Fibroblast of peridontal ligament (primary cell): ENCODE measurements around the gene SLC4A11.
"Not testable (repeated sequence)": the region's sequence is repeated elsewhere in the genome, so short reads cannot be mapped to it uniquely, and the experiment has no call there.

ENCODE experiments used
- DNase-seq: peaks from one replicate; pipeline ENCODE4 v3.0.0-alpha.2; 2010; ENCODE audit errors: extremely low read depth

The SLC4A11 gene

DNA sequence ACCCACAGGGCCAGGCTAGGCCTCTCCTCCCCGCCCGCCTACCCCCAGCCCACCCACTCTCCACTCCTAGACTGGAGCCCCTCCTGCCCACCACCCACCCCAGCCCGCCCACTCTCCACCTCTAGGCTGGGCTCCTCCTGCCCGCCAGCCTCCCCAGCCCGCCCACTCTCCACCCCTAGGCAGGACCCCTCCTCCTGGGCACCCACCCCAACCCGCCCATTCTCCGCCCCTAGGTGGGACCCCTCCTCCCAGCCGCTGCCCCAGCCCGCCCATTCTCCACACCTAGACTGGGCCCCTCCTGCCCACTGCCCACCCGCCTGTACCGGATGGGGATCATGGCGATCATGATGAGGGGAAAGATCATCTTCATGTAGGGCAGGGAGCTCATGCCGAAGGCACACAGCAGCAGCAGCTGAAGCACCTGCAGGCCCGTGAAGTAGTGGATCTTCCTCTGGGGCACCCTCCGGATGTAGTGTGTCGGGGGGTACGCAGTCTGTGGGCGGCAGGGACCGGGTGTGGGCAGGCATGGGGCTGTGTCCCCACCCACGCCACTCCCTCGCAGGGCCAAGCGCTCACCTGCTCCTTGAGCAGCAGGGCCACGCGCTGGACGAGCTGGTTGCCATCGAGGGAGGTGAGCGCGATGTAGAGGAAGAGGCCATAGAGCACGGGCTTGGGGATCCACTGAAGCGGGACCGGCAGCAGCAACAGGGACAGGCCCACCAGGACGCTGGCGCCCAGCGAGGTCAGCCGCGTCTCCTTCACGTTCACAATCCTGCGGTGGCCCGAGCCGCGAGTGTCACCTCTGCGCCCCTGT lies 10.8 kb downstream of the SLC4A11 start:
- DNase-seq, result no peak

DNA sequence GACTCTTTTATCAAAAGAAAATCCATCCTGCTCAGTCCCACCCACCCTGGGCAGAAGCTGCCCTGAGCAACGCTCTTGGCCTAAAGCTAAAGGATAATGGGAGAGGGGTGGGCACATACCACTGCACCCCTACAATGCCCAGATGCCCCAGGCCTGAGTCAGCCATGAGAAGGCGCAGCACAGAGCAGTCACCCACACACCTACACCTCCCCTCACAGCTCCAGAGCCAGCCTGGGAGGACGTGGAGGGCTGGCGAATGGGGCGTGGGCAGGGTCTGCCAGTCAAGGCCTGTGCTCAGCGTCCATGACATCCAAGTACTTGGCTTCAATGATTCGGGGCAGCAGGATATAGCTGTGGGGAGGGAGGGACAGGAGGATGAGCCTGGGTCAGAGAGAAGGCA lies 11.5 kb downstream of the SLC4A11 start:
- DNase-seq, result no peak

DNA sequence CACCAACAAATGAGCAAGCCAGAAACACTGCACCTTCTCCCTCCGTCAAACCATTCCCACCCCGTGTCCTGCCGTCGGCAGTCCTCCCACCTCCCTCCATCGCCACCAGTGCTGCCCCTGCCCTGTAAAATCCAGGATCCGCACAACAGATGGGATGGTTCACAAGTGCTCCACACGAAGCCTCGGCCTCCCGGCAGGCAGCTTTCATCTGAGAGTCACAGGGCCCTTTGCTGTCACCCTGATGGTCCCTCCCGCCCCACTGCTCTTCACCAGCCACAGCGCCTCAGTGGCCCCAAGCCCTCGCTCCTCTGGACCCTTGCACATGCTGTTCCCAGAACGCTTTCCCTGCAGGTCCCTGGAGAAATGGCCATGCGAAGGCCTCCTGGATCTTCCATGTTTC lies 12.1 kb downstream of the SLC4A11 start:
- DNase-seq, result no peak

DNA sequence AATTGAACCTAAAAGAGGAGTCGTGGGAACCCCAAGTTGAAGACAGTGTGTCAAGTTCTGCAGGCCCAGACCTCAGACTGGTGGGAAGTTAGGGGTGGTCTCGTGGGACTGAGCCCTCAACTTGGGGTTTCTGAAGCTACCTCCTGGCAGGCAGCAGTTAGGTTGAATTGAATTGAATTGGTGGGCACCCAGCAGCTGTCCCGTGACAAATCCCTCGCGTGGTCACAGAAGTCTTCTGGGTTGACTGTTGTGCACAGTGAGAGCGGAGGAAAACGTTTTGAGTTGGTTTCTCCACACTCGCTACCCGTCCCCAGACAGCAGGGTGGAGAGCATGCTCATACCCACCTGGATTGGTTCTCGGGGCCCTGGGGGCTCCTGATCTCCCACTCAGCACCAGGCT lies 12.9 kb downstream of the SLC4A11 start:
- no peak for DNase-seq

DNA sequence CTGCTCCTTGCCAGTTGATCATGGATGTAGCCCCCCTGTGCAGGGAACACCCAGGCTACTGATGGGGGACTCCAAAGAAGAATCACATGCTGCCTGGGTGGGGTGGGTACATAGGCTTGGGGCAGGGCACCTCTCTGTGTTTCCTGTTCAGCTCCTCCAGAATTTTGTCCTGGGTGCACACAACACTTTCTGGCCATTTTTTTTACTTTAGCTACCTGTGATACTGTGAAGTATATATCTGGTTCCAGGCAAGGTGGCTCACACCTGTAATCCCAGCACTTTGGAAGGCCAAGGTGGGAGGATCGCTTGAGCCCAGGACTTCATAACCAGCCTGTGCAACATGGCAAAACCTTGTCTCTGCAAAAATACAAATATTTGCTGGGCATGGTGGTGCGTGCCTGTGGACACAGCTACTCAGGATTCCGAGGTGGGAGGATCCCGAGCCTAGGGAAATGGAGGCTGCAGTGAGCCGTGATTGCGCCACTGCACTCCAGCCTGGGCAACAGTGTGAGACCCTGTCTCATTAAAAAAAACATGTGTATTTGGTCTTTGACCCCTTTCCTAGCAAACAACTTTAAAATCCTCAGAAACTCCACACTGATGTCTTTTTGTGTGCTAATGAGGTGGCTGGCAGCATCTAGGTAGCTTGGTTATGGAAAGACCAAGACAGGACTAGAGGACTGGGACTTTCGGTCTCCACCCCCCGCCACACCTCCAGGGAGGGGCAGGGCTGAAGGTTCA lies 14.1 kb downstream of the SLC4A11 start:
- DNase-seq, result no peak

DNA sequence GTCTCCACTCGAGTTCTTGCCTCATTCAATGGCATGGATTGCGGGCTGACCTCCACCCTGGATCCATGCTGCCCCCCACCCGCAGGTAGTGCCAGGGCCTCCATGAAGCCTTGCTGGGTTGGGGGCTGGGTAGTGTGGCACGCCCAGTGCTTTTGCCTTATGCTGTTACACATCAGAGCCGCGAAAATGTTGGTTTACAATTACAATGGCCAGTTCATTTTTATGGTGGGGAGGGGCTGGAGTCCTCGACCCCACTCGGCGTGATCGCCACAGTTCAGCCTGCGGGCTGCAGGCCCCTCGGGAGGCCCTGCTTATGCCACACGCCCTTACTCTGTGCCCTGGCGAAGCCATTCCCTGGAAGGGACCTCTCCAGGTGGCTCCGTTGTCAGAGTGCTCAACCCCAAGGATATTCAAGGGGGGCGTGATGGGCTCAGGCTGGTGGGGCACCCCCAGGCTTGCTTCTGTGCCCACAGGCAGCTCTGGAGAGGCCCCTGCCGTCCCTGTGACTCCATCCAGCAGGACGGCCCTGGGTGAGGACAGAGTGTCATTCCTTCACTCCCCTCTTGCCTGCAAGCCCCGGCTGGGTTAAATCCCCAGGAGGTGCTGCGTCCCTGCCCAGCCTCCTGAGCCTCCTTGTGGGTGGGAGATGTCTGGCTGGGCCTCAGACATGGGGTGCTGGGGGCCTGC lies 14.9 kb downstream of the SLC4A11 start:
- no peak for DNase-seq

DNA sequence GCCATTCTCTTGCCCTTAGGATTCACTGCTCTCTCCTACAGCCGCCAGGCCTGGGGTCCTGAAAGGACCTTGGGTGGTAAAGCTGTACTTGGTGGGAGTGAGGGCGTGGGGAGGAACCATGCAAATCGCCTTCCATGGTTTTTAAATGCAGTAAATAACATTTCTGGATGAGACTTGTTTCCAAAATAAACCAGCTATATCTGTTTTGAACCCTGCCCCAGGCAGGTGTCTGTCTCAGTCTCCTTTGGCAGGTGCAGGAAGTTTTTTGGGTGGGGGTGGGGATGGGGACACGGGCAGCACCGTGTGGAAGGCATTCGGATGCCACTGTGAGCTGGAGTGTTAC lies 15.4 kb downstream of the SLC4A11 start:
- DNase-seq, result no peak

DNA sequence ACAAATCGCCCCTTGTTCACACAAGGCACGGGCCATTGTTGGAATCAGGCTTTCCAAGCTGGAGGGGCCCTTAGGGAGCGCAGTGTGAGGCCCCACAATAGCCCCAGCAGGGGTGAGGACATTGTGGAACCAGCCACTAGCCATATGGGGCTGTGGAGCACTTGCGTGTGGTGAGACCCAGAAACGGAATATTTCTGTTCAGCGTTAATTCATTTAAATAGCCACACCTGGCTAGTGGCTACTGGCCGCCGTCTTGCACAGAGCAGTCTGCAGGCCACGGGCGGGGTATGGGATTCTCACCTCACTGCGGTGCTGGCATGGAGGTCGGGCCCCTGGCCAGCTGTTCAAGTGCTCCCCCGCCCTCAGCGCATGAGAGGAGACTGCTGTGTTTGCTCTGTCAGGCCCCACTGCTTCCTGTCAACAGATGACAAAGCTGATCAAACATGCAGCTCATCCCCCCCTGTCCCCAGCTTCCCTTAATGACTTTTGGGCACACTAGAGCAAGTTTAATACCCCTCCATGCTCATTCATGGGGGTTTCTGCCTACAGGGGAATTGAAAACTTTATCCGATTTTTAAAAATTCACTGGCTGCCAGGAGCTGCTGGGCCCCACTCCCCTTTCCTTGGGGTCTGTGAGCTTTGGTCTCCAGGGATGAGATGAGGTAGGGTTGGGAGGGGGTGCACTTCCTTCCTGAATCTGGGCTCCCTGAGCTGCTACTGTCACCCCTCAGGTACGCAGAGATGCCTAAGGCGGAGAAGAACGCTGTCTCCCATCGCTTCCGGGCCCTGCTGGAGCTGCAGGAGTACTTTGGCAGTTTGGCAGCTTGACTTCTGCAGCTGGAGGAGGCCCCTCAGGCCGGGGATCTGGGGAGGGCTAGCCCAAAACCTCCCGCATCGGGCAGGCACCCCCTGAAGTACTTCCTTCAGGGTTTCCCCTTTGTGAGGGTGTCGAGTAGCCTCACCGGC lies 16.1 kb downstream of the SLC4A11 start:
- DNase-seq, result no peak

DNA sequence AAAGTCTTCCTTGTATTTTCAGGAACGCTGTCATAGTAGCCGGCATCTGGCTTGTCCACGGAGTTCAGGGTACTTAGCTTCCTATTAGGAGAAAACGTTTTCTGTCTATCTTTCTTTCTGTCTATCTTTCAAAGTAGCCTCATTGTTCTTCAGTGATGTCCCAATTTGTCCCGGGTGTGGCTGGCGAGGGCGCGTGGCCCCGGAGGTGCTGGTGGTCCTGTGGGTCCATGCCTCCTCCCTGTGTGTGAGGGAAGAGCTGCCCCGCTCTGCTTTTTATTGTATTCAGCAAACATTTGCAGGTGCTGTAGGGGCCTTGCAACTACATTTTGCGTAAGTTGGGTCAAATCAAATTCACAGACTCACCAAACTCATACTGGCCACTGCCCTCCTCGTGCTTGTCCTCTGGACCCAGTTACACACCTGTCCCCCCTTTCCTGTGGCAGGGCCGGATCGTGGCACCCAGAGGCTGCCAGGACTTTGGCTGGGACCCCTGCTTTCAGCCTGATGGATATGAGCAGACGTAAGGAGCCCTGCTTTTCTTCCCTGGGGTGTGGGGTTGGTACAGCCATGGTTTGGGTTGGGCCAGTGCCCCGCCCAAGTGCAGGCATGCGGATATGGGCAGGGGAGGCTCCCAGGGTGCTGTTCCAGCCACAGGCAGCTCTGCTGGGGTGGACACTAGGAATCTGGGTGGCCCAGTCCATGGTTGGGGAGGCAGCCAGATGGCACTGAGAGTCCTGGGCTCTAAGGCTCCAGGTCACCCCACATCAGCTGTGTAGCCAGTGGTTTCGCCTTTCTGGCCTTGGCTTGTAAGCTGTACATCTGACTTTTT lies 17.4 kb downstream of the SLC4A11 start:
- DNase-seq, result no peak

DNA sequence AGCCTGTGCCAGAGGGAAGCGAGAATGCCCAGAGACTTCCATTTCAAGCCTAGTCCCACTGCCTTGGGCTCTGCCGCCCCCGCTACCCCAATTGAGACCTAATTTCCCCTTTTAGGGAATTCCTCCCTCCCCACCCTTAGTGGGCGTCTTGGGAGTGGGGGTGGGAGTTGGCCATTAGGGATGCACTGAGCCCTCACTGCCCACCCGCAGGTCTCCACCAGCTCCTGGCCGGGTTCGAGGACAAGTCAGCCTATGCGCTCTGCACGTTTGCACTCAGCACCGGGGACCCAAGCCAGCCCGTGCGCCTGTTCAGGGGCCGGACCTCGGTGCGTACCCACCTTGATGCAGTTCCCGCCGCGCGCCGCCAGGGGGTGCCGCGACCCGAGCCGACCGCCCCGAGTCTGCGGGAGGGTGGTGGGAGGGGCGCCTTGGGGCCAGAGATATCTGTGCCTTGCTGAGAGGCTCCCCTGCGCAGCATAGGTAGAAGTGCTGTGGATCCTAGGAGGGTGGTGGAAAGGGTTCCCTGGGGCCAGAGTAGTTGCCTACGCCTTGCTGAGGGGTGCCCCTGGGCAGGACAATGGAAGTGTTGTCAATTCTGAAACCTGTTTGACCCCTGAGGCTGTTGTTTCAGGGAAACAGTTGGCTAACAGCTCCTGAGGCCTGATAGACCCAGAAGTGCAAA lies 20.5 kb downstream of the SLC4A11 start:
- DNase-seq, result no peak

DNA sequence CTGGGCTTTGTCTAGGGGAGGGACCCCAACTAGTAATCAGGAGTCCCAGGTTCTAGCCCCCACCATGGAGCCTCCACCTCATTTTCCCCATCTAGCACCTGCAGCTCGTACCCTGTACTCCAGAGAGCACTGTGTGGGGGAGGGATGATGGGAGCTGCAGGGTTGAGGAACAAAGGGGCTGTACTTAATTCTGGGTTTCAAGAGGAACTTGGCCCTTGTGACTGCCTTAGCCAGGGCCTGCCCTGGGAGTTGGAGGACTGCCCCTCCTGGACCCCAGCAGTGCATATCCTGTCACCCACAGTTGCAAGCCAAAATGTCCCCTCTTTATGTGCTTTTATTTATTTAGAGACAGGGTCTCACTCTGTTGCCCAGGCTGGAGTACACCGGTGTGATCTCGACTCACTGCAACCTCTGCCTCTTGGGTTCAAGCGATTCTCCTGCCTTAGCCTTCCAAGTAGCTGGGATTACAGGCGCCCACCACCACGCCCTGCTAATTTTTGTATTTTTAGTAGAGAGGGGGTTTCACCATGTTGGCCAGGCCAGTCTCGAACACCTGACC lies 23.6 kb downstream of the SLC4A11 start:
- DNase-seq, result not testable (repeated sequence)

DNA sequence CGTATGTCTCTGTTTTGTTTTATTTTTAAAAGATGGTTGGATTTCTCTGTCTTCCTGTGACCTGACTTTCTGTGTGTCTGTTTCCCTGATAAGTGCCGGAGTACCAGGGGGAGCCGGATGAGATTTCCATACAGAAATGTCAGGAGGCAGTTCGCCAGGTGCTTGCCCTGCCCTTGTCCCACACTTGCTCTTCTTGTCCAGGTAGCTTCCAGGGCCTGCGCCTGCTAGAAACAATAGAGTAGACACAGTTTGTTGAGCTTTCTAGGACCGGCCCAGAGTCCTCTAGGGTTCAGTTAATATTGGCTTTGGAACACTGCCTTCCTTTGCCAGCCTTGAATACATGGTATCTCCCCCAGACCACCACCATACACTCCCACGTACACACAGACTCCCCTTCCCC lies 25.8 kb downstream of the SLC4A11 start:
- no peak for DNase-seq

DNA sequence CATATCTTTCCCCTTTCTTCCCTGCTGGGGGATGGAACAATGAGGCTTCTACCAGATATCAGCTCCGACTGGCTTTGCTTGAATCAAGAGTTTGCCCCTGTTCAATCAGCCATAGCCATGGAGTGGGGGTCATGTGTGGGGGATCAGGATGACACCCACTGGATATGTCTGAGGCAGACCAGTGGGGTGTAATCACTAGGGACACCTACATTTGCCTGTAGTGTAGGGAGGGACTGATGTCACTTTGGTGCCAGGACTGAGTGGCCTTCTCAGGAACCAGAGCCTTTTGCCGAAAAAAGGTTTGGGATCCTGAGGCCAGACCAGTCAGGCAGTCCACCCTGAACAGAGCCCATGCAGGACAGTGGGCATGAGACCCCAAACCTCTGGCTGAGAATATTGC lies 28.6 kb downstream of the SLC4A11 start:
- no peak for DNase-seq

DNA sequence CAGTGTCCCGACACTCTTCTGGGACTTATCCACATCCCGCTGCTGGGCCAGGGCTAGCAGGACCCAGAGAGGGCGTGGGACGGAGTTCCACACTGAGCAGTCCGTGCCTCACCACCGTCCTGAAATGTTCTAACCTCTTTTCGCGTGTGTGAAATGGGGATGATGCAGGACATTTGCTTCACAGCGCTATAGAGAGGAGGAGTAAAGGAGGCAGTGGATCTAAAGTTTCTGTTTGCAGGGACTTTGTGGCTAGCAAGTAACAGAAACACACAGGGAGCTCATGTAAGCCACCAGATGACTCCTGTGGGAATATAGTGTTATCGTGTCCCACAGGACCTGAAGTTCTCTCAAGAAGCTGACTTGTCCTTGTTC lies 29.1 kb downstream of the SLC4A11 start:
- peak; percentile 25 for DNase-seq

DNA sequence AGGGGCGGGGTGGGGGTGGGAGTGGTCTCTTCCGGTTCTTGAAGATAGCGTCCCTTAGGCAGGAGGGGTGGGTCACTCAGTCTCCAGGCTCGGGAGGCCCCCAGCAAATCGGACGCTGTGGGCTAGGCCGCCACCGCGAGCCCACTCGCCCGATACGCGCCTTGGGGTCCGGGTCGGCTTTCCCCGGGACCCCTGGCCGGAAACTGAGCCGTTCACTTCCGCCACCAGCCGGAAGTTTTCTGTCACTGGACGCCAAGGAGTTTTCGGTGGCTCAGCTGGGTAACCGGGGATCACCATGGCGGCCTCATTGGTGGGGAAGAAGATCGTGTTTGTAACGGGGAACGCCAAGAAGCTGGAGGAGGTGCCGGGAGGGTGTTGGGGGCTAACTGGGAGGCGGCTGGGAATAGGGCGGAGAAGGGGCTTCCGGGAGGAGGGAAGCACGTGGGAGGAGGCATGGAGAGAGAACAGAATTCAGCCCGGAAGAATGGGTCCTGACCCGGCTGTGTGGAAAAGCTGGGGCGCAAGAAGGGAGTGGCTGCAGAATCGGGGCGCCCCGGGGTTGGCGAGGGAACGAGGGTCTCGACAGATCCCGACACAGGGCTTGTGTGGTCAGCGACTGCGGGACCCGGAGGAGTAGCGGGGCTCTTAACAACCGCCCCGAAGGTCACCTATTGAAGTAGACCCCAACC lies 29.6 kb downstream of the SLC4A11 start, which contains the start of gene ITPA:
TSS of gene ITPA (plus strand) at position 242 of the 689 bp plus-strand sequence. CDS start at position 296, 54 bp downstream.
- DNase-seq, result peak; percentile 34

DNA sequence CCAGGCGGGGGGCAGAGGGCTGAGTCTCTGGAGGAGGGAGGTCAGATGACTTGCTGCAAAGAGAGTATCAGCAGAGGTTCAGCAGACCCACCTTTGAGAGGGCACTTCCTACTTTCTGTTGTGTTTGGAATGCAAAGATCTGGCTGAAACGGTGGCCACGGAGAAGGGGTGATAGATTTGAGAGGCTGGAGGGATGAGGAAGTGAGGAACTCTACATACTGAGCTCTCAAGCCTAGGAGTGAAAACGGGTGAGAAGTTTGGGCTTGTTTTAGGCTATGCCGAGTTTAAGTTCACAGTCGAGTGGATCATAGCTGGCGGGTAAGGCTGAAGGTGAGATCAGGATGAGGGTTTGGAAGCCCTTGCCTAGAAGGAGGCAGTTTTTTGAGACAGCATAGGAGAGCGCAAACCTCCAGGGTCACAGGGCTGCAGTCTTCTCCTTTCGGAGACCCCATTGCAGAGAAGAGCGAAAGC lies 30.2 kb downstream of the SLC4A11 start:
- DNase-seq, result peak; percentile 27

DNA sequence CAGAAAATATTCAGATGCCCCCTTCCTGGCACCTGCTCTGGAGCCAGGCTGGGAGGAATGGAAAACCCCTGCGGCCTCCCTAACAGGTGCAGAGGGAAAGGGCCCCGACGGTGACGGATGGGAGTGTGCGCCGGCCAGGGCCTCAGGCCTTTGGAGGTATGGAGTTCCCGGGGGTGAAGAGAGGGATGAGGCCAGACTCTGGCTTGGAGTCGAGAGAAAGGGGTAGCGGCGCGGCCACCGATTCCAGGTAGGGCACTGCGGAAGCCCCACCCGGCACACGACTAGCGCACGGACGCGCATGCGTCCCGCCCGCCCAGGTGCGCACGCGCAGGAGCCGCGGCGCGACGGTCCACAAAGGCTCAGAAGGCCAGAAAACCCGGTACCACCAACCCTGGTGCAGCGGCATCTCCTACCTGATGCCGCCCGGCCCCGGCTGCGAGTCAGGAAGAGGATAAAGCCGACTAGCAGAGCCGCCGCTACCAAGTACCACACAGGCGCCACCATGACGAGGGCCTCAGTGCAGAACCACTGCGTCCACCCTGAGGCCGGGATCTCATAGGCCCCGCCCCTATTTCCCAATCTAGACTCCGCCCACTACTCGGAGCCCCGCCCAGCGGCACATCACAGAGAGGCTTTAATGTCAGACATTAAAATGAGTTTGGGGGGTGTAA lies 34.7 kb downstream of the SLC4A11 start, which contains the start of gene DDRGK1:
TSS of gene DDRGK1 (minus strand) at position 559 of the 671 bp plus-strand sequence. CDS start at position 504, 55 bp downstream.
- DNase-seq, result peak; percentile 79
